ENCODE data around the gene GNA14.
"Not testable (repeated sequence)": the region's sequence is repeated elsewhere in the genome, so short reads cannot be mapped to it uniquely, and the experiment has no call there.

DNA sequence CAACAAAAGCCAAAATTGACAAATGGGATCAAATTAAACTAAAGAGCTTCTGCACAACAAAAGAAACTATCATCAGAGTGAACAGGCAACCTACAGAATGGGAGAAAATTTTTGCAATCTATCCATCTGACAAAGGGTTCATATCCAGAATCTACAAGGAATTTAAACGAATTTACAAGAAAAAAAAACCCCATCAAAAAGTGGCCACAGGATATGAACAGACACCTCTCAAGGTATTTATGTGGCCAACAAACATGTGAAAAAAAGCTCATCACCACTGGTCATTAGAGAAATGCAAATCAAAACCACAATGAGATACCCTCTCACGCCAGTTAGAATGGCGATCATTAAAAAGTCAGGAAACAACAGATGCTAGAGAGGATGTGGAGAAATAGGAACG is 19.3 kb downstream of the GNA14 start:
- TF ChIP-seq, protein P1, sequence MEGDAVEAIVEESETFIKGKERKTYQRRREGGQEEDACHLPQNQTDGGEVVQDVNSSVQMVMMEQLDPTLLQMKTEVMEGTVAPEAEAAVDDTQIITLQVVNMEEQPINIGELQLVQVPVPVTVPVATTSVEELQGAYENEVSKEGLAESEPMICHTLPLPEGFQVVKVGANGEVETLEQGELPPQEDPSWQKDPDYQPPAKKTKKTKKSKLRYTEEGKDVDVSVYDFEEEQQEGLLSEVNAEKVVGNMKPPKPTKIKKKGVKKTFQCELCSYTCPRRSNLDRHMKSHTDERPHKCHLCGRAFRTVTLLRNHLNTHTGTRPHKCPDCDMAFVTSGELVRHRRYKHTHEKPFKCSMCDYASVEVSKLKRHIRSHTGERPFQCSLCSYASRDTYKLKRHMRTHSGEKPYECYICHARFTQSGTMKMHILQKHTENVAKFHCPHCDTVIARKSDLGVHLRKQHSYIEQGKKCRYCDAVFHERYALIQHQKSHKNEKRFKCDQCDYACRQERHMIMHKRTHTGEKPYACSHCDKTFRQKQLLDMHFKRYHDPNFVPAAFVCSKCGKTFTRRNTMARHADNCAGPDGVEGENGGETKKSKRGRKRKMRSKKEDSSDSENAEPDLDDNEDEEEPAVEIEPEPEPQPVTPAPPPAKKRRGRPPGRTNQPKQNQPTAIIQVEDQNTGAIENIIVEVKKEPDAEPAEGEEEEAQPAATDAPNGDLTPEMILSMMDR (IDR thresholded peaks at IDR 0.05) = not testable (repeated sequence)
- TF ChIP-seq POLR2A (IDR thresholded peaks at IDR 0.05); POLR2AphosphoS5 (IDR thresholded peaks at IDR 0.05; ENCODE audit: insufficient read depth in 1 of 2, low read depth in 1 of 2): not testable (repeated sequence)
